Parathyroid adenoma (tissue), 2 donors: ENCODE measurements around the gene ZNF841.

Experiments used
- H2AFZ ChIP-seq: fragments of 300-600 bp; sonication (generic); one replicate; pipeline ENCODE4 v1.7.0; 2017; ENCODE audit warnings: antibody characterized with exemption, mild to moderate bottlenecking
- H3K27ac ChIP-seq: fragments of 300-600 bp; sonication (generic); one replicate; pipeline ENCODE4 v1.7.0; 2017
- H3K27me3 ChIP-seq: fragments of 300-600 bp; sonication (generic); one replicate; pipeline ENCODE4 v1.7.0; 2017; ENCODE audit warnings: low read length; ENCODE audit not compliant: control insufficient read depth, insufficient read depth
- H3K36me3 ChIP-seq: fragments of 300-600 bp; sonication (generic); one replicate; pipeline ENCODE4 v1.7.0; 2017; ENCODE audit warnings: low read length; ENCODE audit not compliant: control insufficient read depth, insufficient read depth
- H3K4me1 ChIP-seq: fragments of 300-600 bp; sonication (generic); one replicate; pipeline ENCODE4 v1.7.0; 2017; ENCODE audit warnings: control low read depth
- H3K4me2 ChIP-seq: fragments of 300-600 bp; sonication (generic); one replicate; pipeline ENCODE4 v1.7.0; 2017; ENCODE audit warnings: low read length
- H3K4me3 ChIP-seq: fragments of 300-600 bp; sonication (generic); one replicate; pipeline ENCODE4 v1.7.0; 2017; ENCODE audit warnings: low read depth, low read length
- H3K79me2 ChIP-seq: fragments of 300-600 bp; sonication (generic); one replicate; pipeline ENCODE4 v1.7.0; 2017; ENCODE audit warnings: control low read depth
- H3K9ac ChIP-seq: fragments of 300-600 bp; sonication (generic); one replicate; pipeline ENCODE4 v1.7.0; 2017; ENCODE audit warnings: mild to moderate bottlenecking
- H3K9me3 ChIP-seq: fragments of 300-600 bp; sonication (generic); one replicate; pipeline ENCODE4 v1.7.0; 2017; ENCODE audit warnings: low read length; ENCODE audit not compliant: control insufficient read depth
- CTCF ChIP-seq: fragments of 300-600 bp; sonication (generic); IDR thresholded peaks from one replicate; pipeline ENCODE4 v1.7.0; 2017; ENCODE audit warnings: antibody characterized with exemption, mild to moderate bottlenecking
- donor health status: primary hyperparathyroidism.

The ZNF841 gene

GRCh38 chr19:52048555-52049501 lies 46.7 kb downstream of the ZNF841 start, which contains the start of gene ZNF432:
Gene ZNF432, minus strand, starts transcription at chr19:52048838. Its CDS starts 1,970 bp downstream, at chr19:52046868.
- Histone ChIP-seq H3K79me2 (peaks cover 3% of the 10 kb centered on the region), H3K27ac (peak within 1 kb of the TSS; percentile 90), H3K4me3 (peak within 1 kb of the TSS; percentile 97), H3K36me3 (no peaks in the 10 kb centered on the region), H3K9ac (peak within 1 kb of the TSS; percentile 22), H3K9me3 (no peaks in the 10 kb centered on the region), H2AFZ (peak within 1 kb of the TSS; percentile 86), H3K4me2 (peak within 1 kb of the TSS; percentile 99), H3K27me3 (no peaks in the 10 kb centered on the region), H3K4me1 (no peaks in the 10 kb centered on the region)
- no peak for TF ChIP-seq CTCF

GRCh38 chr19:52039169-52039568 lies 56.4 kb downstream of the ZNF841 start:
- Histone ChIP-seq H3K27me3 (no peaks in the 10 kb centered on the region), H3K4me3 (no peak overlapping the region), H3K27ac (no peak overlapping the region), H3K36me3 (peaks cover 22% of the 10 kb centered on the region), H3K4me2 (no peak overlapping the region), H3K4me1 (no peaks in the 10 kb centered on the region), H2AFZ (no peak overlapping the region), H3K9me3 (peaks cover 8% of the 10 kb centered on the region), H3K79me2 (no peaks in the 10 kb centered on the region), H3K9ac (no peak overlapping the region)
- no peak for TF ChIP-seq CTCF

- Histone ChIP-seq H3K36me3 (peaks cover 24% of the 10 kb centered on the region), H3K4me3 (no peak overlapping the region), H3K9ac (no peak overlapping the region), H3K27ac (no peak overlapping the region), H3K4me2 (no peak overlapping the region), H2AFZ (no peak overlapping the region), H3K27me3 (no peaks in the 10 kb centered on the region), H3K79me2 (no peaks in the 10 kb centered on the region), H3K4me1 (no peaks in the 10 kb centered on the region), H3K9me3 (peaks cover 20% of the 10 kb centered on the region)
- TF ChIP-seq CTCF: no peak
These were observed 61.4 kb downstream of the ZNF841 start for GRCh38 chr19:52034051-52034728.

GRCh38 chr19:52028780-52029123 lies 66.8 kb downstream of the ZNF841 start:
- Histone ChIP-seq H2AFZ (peak overlapping the region; percentile 81), H3K79me2 (no peaks in the 10 kb centered on the region), H3K9ac (no peak overlapping the region), H3K27me3 (no peaks in the 10 kb centered on the region), H3K4me1 (no peaks in the 10 kb centered on the region), H3K27ac (peak overlapping the region; percentile 92), H3K4me2 (peak overlapping the region; percentile 88), H3K4me3 (peak overlapping the region; percentile 87), H3K36me3 (peaks cover 4% of the 10 kb centered on the region), H3K9me3 (peaks cover 9% of the 10 kb centered on the region)
- TF ChIP-seq CTCF: no peak
